ENCODE measurements around the gene ATAD3C. TPM values are rescaled to one million over a fixed set of nuclear protein-coding genes. Genes with fewer than 3 reads are reported as not detected.
A peak's percentile ranks its signal among the peaks of the same experiment; 100 is the strongest.
"Not testable (repeated sequence)": the region's sequence is repeated elsewhere in the genome, so short reads cannot be mapped to it uniquely, and the experiment has no call there.

ATAD3C gene
- polyA plus RNA-seq, 1 donor: 1.0 TPM

DNA sequence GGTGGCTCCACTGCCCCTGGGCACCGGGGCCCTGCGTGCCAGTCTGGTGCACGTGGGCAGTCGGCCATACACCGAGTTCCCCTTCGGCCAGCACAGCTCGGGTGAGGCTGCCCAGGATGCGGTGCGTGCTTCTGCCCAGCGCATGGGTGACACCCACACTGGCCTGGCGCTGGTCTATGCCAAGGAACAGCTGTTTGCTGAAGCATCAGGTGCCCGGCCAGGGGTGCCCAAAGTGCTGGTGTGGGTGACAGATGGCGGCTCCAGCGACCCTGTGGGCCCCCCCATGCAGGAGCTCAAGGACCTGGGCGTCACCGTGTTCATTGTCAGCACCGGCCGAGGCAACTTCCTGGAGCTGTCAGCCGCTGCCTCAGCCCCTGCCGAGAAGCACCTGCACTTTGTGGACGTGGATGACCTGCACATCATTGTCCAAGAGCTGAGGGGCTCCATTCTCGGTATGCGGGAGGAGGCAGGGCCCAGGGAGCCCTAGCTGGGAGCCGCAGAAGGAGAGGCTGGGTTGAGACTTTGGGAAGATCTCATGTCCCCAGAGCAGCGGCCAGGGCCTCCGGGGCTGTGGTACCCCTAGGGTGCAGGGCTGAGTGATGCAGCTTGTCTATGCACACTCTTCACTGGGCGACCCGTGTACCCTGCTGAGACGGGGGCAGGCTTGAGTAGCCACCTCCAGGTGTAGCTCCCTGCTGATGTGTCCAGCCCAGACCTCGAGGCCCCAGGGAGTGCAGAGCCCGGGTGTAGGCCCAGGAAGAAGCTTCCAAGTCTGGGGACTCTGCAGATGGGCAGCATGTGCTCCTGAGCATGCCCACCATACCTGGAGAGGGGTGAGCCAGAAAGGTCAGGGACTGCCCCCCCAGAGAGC, 12.2 kb upstream of the ATAD3C start:
- Histone ChIP-seq H3K4me3 (ENCODE audit: low read length) (peak overlapping the region; percentile 81), H3K27ac (ENCODE audit: low read length) (peak overlapping the region; percentile 49), H3K4me1 (ENCODE audit: control insufficient read depth, insufficient read depth, low read length) (peaks cover 76% of the 10 kb centered on the region), H3K9me3 (ENCODE audit: control insufficient read depth, low read depth, low read length) (peaks cover 18% of the 10 kb centered on the region), H3K36me3 (ENCODE audit: control insufficient read depth, insufficient read depth, low read length) (peaks cover 10% of the 10 kb centered on the region), H3K27me3 (ENCODE audit: control insufficient read depth, insufficient read depth, low read length) (no peaks in the 10 kb centered on the region)
- no peak for DNase-seq
- no CpG with 5 or more reads among the region's 31 CpGs for WGBS (ENCODE audit: insufficient coverage, low lambda C conversion rate)

GRCh38 chr1:1437904-1438376, 11.5 kb upstream of the ATAD3C start:
- peaks cover 70% of the 10 kb centered on the region for H3K4me1 ChIP-seq (ENCODE audit: control insufficient read depth, insufficient read depth, low read length)
- DNase-seq: peak; percentile 87 to 91
- no CpG with 5 or more reads among the region's 11 CpGs for WGBS (ENCODE audit: insufficient coverage, low lambda C conversion rate)
- H3K27me3 ChIP-seq (ENCODE audit: control insufficient read depth, insufficient read depth, low read length): no peaks in the 10 kb centered on the region
- peak overlapping the region; percentile 49 for H3K27ac ChIP-seq (ENCODE audit: low read length)
- peaks cover 18% of the 10 kb centered on the region for H3K9me3 ChIP-seq (ENCODE audit: control insufficient read depth, low read depth, low read length)
- peaks cover 10% of the 10 kb centered on the region for H3K36me3 ChIP-seq (ENCODE audit: control insufficient read depth, insufficient read depth, low read length)
- H3K4me3 ChIP-seq (ENCODE audit: low read length): peak overlapping the region; percentile 16

DNA sequence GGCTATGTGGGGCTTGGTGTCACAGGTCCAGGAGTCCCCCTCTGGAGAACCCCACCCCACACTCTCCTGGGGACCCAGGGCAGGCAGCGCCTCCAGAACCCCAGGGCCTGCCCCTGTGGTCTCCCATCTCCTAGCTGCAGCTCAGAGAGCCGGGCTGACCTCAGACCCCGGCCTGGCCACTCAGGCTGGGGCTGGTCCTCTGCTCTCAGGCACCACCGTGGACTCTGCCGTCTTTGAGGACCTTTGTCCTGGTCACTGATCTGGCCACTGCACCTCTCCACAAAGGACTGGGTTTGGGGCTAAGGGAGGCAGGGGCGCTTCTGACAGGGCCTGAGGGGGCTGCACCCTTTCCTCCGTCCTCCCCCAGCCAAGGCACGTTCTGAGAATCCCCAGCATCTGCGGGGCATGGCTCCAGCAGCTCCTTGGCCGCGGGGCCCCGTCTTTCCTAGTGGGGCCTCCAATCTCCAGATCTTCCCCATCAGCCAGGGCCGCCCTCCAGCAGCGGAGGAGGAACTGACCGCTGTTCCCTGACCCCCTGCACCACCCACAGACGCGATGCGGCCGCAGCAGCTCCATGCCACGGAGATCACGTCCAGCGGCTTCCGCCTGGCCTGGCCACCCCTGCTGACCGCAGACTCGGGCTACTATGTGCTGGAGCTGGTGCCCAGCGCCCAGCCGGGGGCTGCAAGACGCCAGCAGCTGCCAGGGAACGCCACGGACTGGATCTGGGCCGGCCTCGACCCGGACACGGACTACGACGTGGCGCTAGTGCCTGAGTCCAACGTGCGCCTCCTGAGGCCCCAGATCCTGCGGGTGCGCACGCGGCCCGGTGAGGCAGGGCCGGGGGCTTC, 10.7 kb upstream of the ATAD3C start:
- Histone ChIP-seq H3K9me3 (ENCODE audit: control insufficient read depth, low read depth, low read length) (peaks cover 17% of the 10 kb centered on the region), H3K4me3 (ENCODE audit: low read length) (peak overlapping the region; percentile 16), H3K27me3 (ENCODE audit: control insufficient read depth, insufficient read depth, low read length) (no peaks in the 10 kb centered on the region), H3K27ac (ENCODE audit: low read length) (peak overlapping the region; percentile 49), H3K4me1 (ENCODE audit: control insufficient read depth, insufficient read depth, low read length) (peaks cover 61% of the 10 kb centered on the region), H3K36me3 (ENCODE audit: control insufficient read depth, insufficient read depth, low read length) (peaks cover 10% of the 10 kb centered on the region)
- no CpG with 5 or more reads among the region's 45 CpGs for WGBS (ENCODE audit: insufficient coverage, low lambda C conversion rate)
- DNase-seq: no peak

DNA sequence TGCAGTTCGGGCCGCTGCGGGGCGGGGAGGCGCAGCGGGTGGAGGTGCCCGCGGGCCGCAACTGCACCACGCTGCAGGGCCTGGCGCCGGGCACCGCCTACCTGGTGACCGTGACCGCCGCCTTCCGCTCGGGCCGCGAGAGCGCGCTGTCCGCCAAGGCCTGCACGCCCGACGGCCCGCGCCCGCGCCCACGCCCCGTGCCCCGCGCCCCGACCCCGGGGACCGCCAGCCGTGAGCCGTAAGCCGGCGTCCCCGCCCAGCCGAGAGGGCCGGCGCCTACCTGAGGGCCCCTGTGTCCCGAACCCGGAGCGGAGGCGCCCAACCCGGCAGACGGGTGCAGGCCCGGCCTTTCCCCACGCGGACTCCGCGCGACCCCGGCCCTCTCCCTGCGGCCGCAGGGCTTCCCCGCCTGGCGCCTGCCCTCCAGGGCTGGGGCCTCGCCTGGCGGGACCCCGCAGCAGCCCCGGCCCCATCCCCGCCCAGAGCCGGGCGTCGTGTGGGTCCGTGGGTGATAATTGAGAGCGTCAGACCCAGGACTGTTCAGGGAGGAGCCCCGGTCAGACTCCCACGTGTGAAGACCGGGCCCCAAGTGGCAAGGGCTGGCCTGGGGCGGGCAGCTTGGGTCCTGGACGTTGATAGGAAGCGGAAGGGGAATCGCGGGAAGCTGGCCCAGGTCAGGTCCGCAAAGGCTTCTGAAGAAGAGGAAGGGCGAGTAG, 9.8 kb upstream of the ATAD3C start:
- Histone ChIP-seq H3K4me3 (ENCODE audit: low read length) (no peak overlapping the region), H3K27me3 (ENCODE audit: control insufficient read depth, insufficient read depth, low read length) (no peaks in the 10 kb centered on the region), H3K36me3 (ENCODE audit: control insufficient read depth, insufficient read depth, low read length) (peaks cover 10% of the 10 kb centered on the region), H3K27ac (ENCODE audit: low read length) (no peak overlapping the region), H3K4me1 (ENCODE audit: control insufficient read depth, insufficient read depth, low read length) (peaks cover 52% of the 10 kb centered on the region), H3K9me3 (ENCODE audit: control insufficient read depth, low read depth, low read length) (peaks cover 8% of the 10 kb centered on the region)
- WGBS (ENCODE audit: insufficient coverage, low lambda C conversion rate): no CpG with 5 or more reads among the region's 82 CpGs
- DNase-seq: no peak

DNA sequence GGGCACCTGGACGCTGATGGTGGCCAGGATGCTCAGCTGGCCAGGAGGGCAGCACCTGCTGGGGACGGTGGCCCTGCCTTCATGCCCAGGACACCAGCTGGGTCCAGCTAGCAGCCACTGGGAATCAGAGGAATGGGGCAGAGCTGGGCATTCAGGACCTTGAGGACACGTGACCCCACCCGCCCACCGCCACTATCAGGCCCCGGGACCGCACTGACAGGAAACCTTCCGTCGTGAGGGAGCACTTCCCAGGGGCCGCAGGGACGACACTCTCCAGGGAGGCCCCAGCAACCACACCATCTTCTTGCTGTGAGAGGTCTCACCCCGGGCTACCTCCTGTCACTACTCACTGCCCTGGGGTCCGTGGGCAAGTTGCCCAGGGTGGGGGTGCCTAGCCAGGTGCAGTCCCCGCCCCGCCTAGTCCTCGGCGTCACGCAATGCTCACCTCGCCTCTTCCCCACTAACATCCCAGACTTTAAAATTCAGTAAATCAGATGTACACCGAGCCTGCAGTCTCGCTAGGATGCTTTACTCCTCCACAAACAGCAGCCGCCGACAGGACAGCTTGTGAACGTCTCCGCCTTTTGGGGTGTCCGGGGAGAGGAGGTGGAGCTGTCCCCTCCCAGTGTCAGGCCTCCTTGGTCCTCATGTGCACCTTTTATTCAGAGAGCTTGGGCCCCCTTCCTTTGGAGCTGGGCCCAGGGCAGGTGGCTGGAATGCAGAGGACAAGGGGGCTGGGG, 9.1 kb upstream of the ATAD3C start:
- no peak for DNase-seq
- Histone ChIP-seq H3K4me1 (ENCODE audit: control insufficient read depth, insufficient read depth, low read length) (peaks cover 45% of the 10 kb centered on the region), H3K4me3 (ENCODE audit: low read length) (no peak overlapping the region), H3K27ac (ENCODE audit: low read length) (no peak overlapping the region), H3K36me3 (ENCODE audit: control insufficient read depth, insufficient read depth, low read length) (peaks cover 10% of the 10 kb centered on the region), H3K27me3 (ENCODE audit: control insufficient read depth, insufficient read depth, low read length) (no peaks in the 10 kb centered on the region), H3K9me3 (ENCODE audit: control insufficient read depth, low read depth, low read length) (peaks cover 4% of the 10 kb centered on the region)
- no CpG with 5 or more reads among the region's 26 CpGs for WGBS (ENCODE audit: insufficient coverage, low lambda C conversion rate)

- no CpG with 5 or more reads among the region's 29 CpGs for WGBS (ENCODE audit: insufficient coverage, low lambda C conversion rate)
- peaks cover 4% of the 10 kb centered on the region for H3K9me3 ChIP-seq (ENCODE audit: control insufficient read depth, low read depth, low read length)
- peaks cover 45% of the 10 kb centered on the region for H3K4me1 ChIP-seq (ENCODE audit: control insufficient read depth, insufficient read depth, low read length)
- no peaks in the 10 kb centered on the region for H3K27me3 ChIP-seq (ENCODE audit: control insufficient read depth, insufficient read depth, low read length)
- no peak overlapping the region for H3K4me3 ChIP-seq (ENCODE audit: low read length)
- peaks cover 10% of the 10 kb centered on the region for H3K36me3 ChIP-seq (ENCODE audit: control insufficient read depth, insufficient read depth, low read length)
- H3K27ac ChIP-seq (ENCODE audit: low read length): no peak overlapping the region
- DNase-seq: peak in 1 of 2 donors; percentile 59
Observed at GRCh38 chr1:1441002-1441888, 8.2 kb upstream of the ATAD3C start.

GRCh38 chr1:1442069-1442770, 7.3 kb upstream of the ATAD3C start:
- no peak for DNase-seq
- Histone ChIP-seq H3K27me3 (ENCODE audit: control insufficient read depth, insufficient read depth, low read length) (no peaks in the 10 kb centered on the region), H3K4me3 (ENCODE audit: low read length) (no peak overlapping the region), H3K36me3 (ENCODE audit: control insufficient read depth, insufficient read depth, low read length) (peaks cover 10% of the 10 kb centered on the region), H3K4me1 (ENCODE audit: control insufficient read depth, insufficient read depth, low read length) (peaks cover 35% of the 10 kb centered on the region), H3K27ac (ENCODE audit: low read length) (no peak overlapping the region), H3K9me3 (ENCODE audit: control insufficient read depth, low read depth, low read length) (peaks cover 4% of the 10 kb centered on the region)
- no CpG with 5 or more reads among the region's 32 CpGs for WGBS (ENCODE audit: insufficient coverage, low lambda C conversion rate)

DNA sequence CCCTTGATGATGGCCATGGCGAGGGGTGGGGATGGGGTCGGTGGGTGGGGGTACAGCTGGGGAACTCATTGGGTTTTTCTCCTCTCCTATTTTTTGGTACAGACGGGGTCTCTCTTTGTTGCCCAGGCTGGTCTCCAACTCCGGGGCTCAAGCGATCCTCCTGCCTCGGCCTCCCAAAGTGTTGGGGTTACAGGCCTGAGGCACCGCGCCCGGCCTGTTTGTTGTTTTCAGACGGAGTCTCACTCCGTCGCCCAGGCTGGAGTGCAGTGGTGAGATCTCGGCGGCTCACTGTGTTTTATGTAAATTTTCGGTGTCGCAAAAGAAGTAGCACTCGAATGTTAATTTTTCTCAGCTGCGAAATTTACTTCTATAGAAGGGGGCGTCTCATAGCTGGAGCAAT, 2.9 kb upstream of the ATAD3C start:
- not testable (repeated sequence) for H3K4me3 ChIP-seq (ENCODE audit: low read length); H3K27me3 ChIP-seq (ENCODE audit: control insufficient read depth, insufficient read depth, low read length); H3K9me3 ChIP-seq (ENCODE audit: control insufficient read depth, low read depth, low read length); H3K4me1 ChIP-seq (ENCODE audit: control insufficient read depth, insufficient read depth, low read length); H3K36me3 ChIP-seq (ENCODE audit: control insufficient read depth, insufficient read depth, low read length); H3K27ac ChIP-seq (ENCODE audit: low read length); DNase-seq
- no CpG with 5 or more reads among the region's 19 CpGs for WGBS (ENCODE audit: insufficient coverage, low lambda C conversion rate)

DNA sequence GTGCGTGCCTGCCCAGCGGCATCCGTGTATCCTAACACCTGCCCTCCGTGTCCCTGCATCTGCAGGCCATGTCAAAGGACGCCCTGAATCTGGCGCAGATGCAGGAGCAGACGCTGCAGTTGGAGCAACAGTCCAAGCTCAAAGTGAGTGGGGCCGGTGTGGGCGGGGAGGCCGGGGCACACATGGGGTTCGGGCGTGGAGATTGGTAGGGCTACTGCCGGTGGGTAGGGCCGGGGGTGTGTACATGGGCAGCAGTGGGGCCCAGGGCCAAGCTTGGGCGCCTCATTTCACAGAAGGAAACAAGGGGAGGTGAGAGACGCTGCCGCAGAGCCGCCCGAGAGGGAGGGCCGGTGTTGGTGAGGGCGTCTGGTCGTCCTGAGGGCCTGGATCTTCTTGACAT, 1.1 kb downstream of the ATAD3C start:
- no CpG with 5 or more reads among the region's 22 CpGs for WGBS (ENCODE audit: insufficient coverage, low lambda C conversion rate)
- H3K27me3 ChIP-seq (ENCODE audit: control insufficient read depth, insufficient read depth, low read length); DNase-seq; H3K4me3 ChIP-seq (ENCODE audit: low read length); H3K4me1 ChIP-seq (ENCODE audit: control insufficient read depth, insufficient read depth, low read length); H3K36me3 ChIP-seq (ENCODE audit: control insufficient read depth, insufficient read depth, low read length); H3K27ac ChIP-seq (ENCODE audit: low read length); H3K9me3 ChIP-seq (ENCODE audit: control insufficient read depth, low read depth, low read length): not testable (repeated sequence)
